ENCODE results near the gene KANK2. TPM values are rescaled to one million over a fixed set of nuclear protein-coding genes. Genes with fewer than 3 reads are reported as not detected.

The KANK2 gene
- total and polyA plus RNA-seq, 2 experiments from 2014 or later: 76.3 to 215 TPM

- Histone ChIP-seq H3K9me3 (ENCODE audit: low read depth) (no peaks in the 10 kb centered on the region), H3K27me3 (replicated peaks; ENCODE audit: insufficient read depth) (no peaks in the 10 kb centered on the region), H3K9me2 (ENCODE audit: insufficient read depth) (no peaks in the 10 kb centered on the region), H3F3A (ENCODE audit: insufficient read depth) (no peaks in the 10 kb centered on the region), H3K9ac (no peak overlapping the region), H4K20me1 (ENCODE audit: insufficient read depth) (no peaks in the 10 kb centered on the region), H3K4me3 (no peak overlapping the region), H3K36me3 (ENCODE audit: low read depth) (no peaks in the 10 kb centered on the region), H3K4me2 (ENCODE audit: unreplicated experiment) (no peak overlapping the region), H3K4me1 (ENCODE audit: insufficient read depth) (no peaks in the 10 kb centered on the region), H3K79me2 (ENCODE audit: insufficient read depth) (no peaks in the 10 kb centered on the region), H2AFZ (no peak overlapping the region), H3K27ac (no peak overlapping the region)
- DNase-seq: no peak
- in situ Hi-C loops (cut with MboI): no loop called here
- no peak for TF ChIP-seq EZH2 (IDR thresholded peaks at IDR 0.05; ENCODE audit: insufficient read depth, poor library complexity, severe bottlenecking)
- no peak for TF ChIP-seq EZH2phosphoT487 (IDR thresholded peaks at IDR 0.05; ENCODE audit: insufficient read depth, low read depth)
- 86 to 91% methylated on average over 5 of the region's 5 CpGs for WGBS, 2 experiments (ENCODE audit: low coverage in 1 of 2, low lambda C conversion rate in 2 of 2, missing lambda C conversion rate in 2 of 2)
Observed at GRCh38 chr19:11234486-11235075, 37.2 kb upstream of the KANK2 start.

- Histone ChIP-seq H3K79me2 (ENCODE audit: insufficient read depth) (no peaks in the 10 kb centered on the region), H3F3A (ENCODE audit: insufficient read depth) (no peaks in the 10 kb centered on the region), H3K27me3 (replicated peaks; ENCODE audit: insufficient read depth) (no peaks in the 10 kb centered on the region), H3K36me3 (ENCODE audit: low read depth) (no peaks in the 10 kb centered on the region), H3K4me2 (ENCODE audit: unreplicated experiment) (no peak overlapping the region), H3K4me3 (no peak overlapping the region), H3K4me1 (ENCODE audit: insufficient read depth) (no peaks in the 10 kb centered on the region), H3K9ac (no peak overlapping the region), H4K20me1 (ENCODE audit: insufficient read depth) (no peaks in the 10 kb centered on the region), H3K27ac (no peak overlapping the region), H3K9me3 (ENCODE audit: low read depth) (no peaks in the 10 kb centered on the region), H2AFZ (no peak overlapping the region), H3K9me2 (ENCODE audit: insufficient read depth) (no peaks in the 10 kb centered on the region)
- no peak for TF ChIP-seq EZH2 (IDR thresholded peaks at IDR 0.05; ENCODE audit: insufficient read depth, poor library complexity, severe bottlenecking)
- TF ChIP-seq EZH2phosphoT487 (IDR thresholded peaks at IDR 0.05; ENCODE audit: insufficient read depth, low read depth): no peak
- in situ Hi-C loops (cut with MboI): no loop called here
- no peak for DNase-seq
- WGBS, 2 experiments (ENCODE audit: low coverage in 1 of 2, low lambda C conversion rate in 2 of 2, missing lambda C conversion rate in 2 of 2): 90% methylated on average over 15 of the region's 15 CpGs
Observed at GRCh38 chr19:11233073-11233472, 35.7 kb upstream of the KANK2 start.

GRCh38 chr19:11232555-11232954, 35.2 kb upstream of the KANK2 start:
- Histone ChIP-seq H3K79me2 (ENCODE audit: insufficient read depth) (no peaks in the 10 kb centered on the region), H3K9me2 (ENCODE audit: insufficient read depth) (no peaks in the 10 kb centered on the region), H4K20me1 (ENCODE audit: insufficient read depth) (no peaks in the 10 kb centered on the region), H3F3A (ENCODE audit: insufficient read depth) (no peaks in the 10 kb centered on the region), H3K27me3 (replicated peaks; ENCODE audit: insufficient read depth) (no peaks in the 10 kb centered on the region), H3K9me3 (ENCODE audit: low read depth) (no peaks in the 10 kb centered on the region), H3K4me3 (no peak overlapping the region), H3K36me3 (ENCODE audit: low read depth) (no peaks in the 10 kb centered on the region), H3K9ac (no peak overlapping the region), H3K4me1 (ENCODE audit: insufficient read depth) (no peaks in the 10 kb centered on the region), H2AFZ (no peak overlapping the region), H3K27ac (no peak overlapping the region), H3K4me2 (ENCODE audit: unreplicated experiment) (no peak overlapping the region)
- WGBS, 2 experiments (ENCODE audit: low coverage in 1 of 2, low lambda C conversion rate in 2 of 2, missing lambda C conversion rate in 2 of 2): 84 to 89% methylated on average over 4 of the region's 4 CpGs
- in situ Hi-C loops (cut with MboI): no loop called here
- no peak for DNase-seq
- TF ChIP-seq EZH2phosphoT487 (IDR thresholded peaks at IDR 0.05; ENCODE audit: insufficient read depth, low read depth) (no peak), EZH2 (IDR thresholded peaks at IDR 0.05; ENCODE audit: insufficient read depth, poor library complexity, severe bottlenecking) (no peak)

GRCh38 chr19:11230621-11231386, 33.5 kb upstream of the KANK2 start:
- 90 to 92% methylated on average over 7 of the region's 7 CpGs for WGBS, 2 experiments (ENCODE audit: low coverage in 1 of 2, low lambda C conversion rate in 2 of 2, missing lambda C conversion rate in 2 of 2)

More at GRCh38 chr19:11230621-11231386, 33.5 kb upstream of the KANK2 start:
- Histone ChIP-seq H4K20me1 (ENCODE audit: insufficient read depth) (no peaks in the 10 kb centered on the region), H3K36me3 (ENCODE audit: low read depth) (no peaks in the 10 kb centered on the region), H3K27ac (no peak overlapping the region), H3F3A (ENCODE audit: insufficient read depth) (no peaks in the 10 kb centered on the region), H3K4me1 (ENCODE audit: insufficient read depth) (no peaks in the 10 kb centered on the region), H3K9me2 (ENCODE audit: insufficient read depth) (no peaks in the 10 kb centered on the region), H3K27me3 (replicated peaks; ENCODE audit: insufficient read depth) (no peaks in the 10 kb centered on the region), H3K9ac (no peak overlapping the region), H3K79me2 (ENCODE audit: insufficient read depth) (no peaks in the 10 kb centered on the region), H2AFZ (no peak overlapping the region), H3K9me3 (ENCODE audit: low read depth) (no peaks in the 10 kb centered on the region), H3K4me3 (no peak overlapping the region), H3K4me2 (ENCODE audit: unreplicated experiment) (no peak overlapping the region)
- no peak for DNase-seq
- in situ Hi-C loops (cut with MboI): no loop called here
- TF ChIP-seq EZH2 (IDR thresholded peaks at IDR 0.05; ENCODE audit: insufficient read depth, poor library complexity, severe bottlenecking) (no peak), EZH2phosphoT487 (IDR thresholded peaks at IDR 0.05; ENCODE audit: insufficient read depth, low read depth) (no peak)
